ENCODE measurements around the gene PRKG1.

The PRKG1 gene

DNA sequence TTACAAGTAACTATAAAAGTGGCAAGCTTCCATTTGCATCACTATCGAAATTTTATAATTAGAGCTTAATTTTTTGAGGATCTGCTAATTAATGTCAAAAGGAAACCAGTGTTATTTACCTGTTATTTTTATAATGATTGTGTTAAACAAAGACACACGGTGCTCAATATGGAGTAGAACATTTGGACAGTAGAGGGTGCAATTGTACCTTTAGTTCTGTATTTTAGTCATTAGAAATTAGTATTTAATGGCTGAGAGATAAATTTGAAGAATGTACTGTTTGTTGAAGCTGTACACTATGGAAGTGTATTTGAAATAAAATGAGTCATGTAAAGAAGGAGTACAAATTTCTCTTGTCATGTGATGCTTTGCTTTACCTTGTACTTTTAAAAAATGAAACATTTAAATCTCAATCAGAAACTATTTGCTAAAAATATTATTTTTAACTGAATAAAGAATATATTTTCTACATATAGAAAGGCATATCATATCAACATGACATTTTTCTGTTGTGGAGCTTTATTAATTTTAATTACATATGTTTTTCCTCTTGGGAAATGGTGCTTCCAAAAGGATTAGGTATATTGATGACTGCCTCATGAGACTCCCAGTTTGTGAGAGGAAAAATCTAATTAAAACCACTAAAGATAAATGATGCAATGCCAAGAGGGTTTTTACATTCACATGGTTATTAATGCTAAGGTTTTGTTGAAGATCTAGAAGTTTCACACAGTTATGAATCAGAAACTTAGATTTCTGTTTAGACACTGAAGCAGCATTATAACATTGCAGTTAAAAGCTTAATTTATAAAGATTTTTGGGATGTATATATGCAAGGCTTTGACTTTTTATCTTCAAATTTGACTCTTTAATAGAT, 10.4 kb upstream of the PRKG1 start:
- Mint-ChIP-seq H3K9me3 (no peaks in the 10 kb centered on the region), H3K4me3 (no peak overlapping the region), H3K4me1 (ENCODE audit: low read depth in 2 of 2) (no peaks in the 10 kb centered on the region), H3K36me3 (ENCODE audit: insufficient read depth) (no peaks in the 10 kb centered on the region), H3K27ac (no peak overlapping the region), H3K27me3 (peaks cover 0 to 7% of the 10 kb centered on the region in 2 donors)
- ATAC-seq (replicated peaks) (no peak), DNase-seq (no peak)

DNA sequence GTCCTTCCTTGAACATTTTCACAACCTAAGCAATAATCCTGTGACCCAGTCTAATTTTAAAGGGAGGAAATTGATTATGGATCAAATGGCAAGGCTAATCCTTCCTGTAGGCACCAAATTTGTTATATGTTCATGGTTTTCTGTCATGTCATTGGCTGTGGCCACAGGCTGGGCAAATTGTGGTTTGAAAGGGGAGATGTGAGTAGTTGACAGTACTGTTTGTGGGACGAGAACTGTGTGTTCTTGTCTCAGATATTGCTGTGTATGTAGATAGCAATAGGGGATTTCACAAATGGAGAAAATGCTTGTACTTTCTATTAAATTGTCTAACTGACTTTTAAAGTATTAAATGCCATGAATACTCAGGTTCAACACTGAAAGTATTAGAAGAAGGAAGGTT, 8.1 kb upstream of the PRKG1 start:
- Mint-ChIP-seq H3K4me1 (ENCODE audit: low read depth in 2 of 2) (no peaks in the 10 kb centered on the region), H3K9me3 (no peaks in the 10 kb centered on the region), H3K4me3 (no peak overlapping the region), H3K27ac (no peak overlapping the region), H3K27me3 (peaks cover 10 to 14% of the 10 kb centered on the region in 2 donors), H3K36me3 (ENCODE audit: insufficient read depth) (no peaks in the 10 kb centered on the region)
- ATAC-seq (replicated peaks) (no peak), DNase-seq (no peak)

DNA sequence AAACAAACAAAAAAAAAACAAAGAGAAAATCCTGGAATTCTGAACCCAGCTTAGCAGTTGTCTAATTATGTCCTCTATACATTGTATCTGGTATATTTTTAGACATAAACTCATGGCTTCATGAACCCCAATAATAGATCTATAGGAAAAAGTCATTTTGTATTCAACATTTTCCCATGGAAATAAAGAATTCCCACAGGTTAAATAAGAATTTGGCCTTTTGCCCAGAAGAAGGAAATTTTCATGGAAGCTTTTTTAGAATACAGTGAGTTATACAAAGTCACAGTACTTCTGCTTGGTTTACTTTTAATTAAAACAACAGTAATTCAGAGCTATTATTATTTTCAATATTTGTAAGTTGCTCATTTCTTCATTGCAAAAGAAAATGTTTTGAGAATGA, 2.1 kb upstream of the PRKG1 start:
- H3K27me3 Mint-ChIP-seq: peaks cover 59 to 64% of the 10 kb centered on the region in 2 donors
- DNase-seq (no peak), ATAC-seq (replicated peaks) (no peak)
- H3K9me3 Mint-ChIP-seq: no peaks in the 10 kb centered on the region
- H3K4me3 Mint-ChIP-seq: no peak overlapping the region
- no peak overlapping the region for H3K27ac Mint-ChIP-seq
- peaks cover 7 to 8% of the 10 kb centered on the region in 2 donors for H3K4me1 Mint-ChIP-seq (ENCODE audit: low read depth in 2 of 2)
- peaks cover 2% of the 10 kb centered on the region for H3K36me3 Mint-ChIP-seq (ENCODE audit: insufficient read depth)

DNA sequence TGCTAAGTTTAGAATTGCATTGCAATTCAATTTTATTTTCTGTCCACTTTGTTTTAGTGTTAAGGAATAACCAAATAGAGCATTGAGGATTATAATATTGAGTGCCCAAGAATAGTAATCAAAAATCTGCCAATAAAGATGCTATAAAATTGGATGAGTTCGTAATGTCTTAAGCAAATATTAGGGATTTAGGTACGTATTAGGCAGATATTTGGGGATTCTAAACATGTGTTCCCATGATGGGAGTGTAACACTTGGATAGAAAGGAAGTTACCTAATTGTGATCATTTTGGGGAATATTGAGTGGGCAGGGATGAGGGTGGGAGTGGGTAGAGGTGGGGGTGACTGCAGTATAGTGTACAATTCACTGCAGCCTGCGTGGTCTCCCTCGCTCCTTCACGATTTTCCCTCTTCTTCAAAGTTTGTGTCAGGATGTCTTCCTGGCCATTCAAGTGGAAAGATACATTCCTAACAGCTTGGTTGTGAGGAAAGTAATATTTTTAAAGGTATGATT, 1.3 kb upstream of the PRKG1 start:
- H3K4me1 Mint-ChIP-seq (ENCODE audit: low read depth in 2 of 2): peaks cover 7 to 8% of the 10 kb centered on the region in 2 donors
- no peak overlapping the region for H3K27ac Mint-ChIP-seq
- ATAC-seq (replicated peaks) (no peak), DNase-seq (no peak)
- H3K27me3 Mint-ChIP-seq: peaks cover 59 to 64% of the 10 kb centered on the region in 2 donors
- peak overlapping the region; percentile 74 to 80 for H3K4me3 Mint-ChIP-seq
- H3K36me3 Mint-ChIP-seq (ENCODE audit: insufficient read depth): peaks cover 2% of the 10 kb centered on the region
- H3K9me3 Mint-ChIP-seq: no peaks in the 10 kb centered on the region

DNA sequence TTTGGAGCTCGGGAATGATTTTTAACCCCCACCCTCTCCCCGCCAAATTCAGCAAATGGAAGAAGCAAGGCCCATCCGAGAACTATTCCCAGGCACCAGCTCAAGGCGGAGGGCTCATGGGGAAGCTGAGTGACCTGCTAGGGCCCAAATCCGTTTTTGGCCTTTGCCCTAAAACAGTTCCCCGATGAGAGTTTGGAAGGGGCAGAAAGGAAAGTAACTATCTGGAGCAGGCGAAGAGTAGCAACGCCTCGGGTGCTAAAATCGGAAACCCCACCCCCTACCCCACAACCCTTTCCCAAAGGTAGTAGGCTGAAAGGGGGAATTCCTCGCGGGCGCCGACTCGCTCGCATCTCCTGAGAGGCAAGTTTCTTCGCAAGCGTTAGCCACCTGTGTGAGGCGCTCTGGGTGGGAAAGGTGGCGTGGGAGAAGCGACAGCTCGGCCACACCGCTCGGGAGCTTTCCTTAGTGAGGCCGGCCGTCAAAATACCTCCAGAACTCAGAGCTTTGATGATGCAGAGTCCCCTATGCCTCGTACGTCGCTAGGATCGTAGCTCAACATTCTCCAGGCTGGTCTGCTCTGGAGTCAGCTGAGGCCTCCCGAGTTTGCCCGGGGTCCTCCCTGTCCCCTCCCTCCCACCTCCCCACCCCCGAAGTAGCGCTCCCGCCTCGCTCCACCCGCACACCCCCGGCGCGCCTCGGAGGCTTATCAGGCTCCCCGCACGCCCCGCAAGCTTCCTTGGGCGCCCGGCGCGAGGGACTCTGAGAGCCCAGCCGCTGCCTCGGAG, 642 bp upstream of the PRKG1 start:
- DNase-seq: no peak
- Mint-ChIP-seq H3K4me3 (peak overlapping the region; percentile 74 to 80), H3K4me1 (ENCODE audit: low read depth in 2 of 2) (peaks cover 7 to 8% of the 10 kb centered on the region in 2 donors), H3K27ac (no peak overlapping the region), H3K9me3 (no peaks in the 10 kb centered on the region), H3K36me3 (ENCODE audit: insufficient read depth) (peaks cover 4% of the 10 kb centered on the region), H3K27me3 (peaks cover 59 to 64% of the 10 kb centered on the region in 2 donors)
- no peak for ATAC-seq (replicated peaks)

DNA sequence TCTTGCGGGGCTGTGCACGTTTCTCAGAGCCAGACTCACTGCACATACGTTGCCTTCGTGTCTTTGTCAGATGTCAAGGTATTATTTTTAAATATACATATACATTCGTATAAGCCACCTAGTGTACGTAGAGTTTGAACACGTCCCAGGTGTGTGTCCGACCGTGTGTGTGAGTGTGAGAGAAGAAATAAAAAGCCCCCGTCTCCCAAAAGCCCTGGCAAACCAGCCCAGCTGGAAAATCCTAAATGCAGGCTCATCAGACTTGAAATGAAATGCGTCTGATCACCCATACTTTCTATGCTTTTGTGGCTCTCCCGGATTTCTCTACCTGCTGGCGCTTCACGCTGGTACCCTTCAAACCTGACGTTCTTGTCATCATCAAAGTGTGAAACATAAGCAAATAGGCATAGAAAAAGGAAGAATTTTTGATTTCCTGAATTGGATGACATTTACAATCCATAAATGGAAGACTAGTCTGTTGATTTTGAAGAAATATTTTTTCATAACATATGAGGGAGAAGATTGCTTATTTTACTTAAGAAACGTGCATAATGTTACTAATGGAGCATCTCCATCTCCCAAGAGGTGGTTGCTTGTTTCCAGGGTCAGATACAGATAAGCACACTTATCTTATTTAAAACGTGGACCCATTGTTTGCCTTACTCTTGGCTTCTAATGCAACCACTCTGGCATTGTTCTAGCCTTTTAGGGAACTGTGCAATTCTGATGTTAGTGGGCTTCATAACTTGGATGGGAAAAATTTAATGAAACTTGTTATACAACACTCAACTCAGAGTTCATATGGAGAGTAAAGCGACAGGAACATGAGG, 971 bp downstream of the PRKG1 start:
- H3K27me3 Mint-ChIP-seq: peaks cover 59% of the 10 kb centered on the region in 2 donors
- peak overlapping the region; percentile 74 to 80 for H3K4me3 Mint-ChIP-seq
- H3K27ac Mint-ChIP-seq: no peak overlapping the region
- ATAC-seq (replicated peaks): no peak
- peaks cover 5% of the 10 kb centered on the region for H3K36me3 Mint-ChIP-seq (ENCODE audit: insufficient read depth)
- no peak for DNase-seq
- peaks cover 7 to 8% of the 10 kb centered on the region in 2 donors for H3K4me1 Mint-ChIP-seq (ENCODE audit: low read depth in 2 of 2)
- no peaks in the 10 kb centered on the region for H3K9me3 Mint-ChIP-seq

DNA sequence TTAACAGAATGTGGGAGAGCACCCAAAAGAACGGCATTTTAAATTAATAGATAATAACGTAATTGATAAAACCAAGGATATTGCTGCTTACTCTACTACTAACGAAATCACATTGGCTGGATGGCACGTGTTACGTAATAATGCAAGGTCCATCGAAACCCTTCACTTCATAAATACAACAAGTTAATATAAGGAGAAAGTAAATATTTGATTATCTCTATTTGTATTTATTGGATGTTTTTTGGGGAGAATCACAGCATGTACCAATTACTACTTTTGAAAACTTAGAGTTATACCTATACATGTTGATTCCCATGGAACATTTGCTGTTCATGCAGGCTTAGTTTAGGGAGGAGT, 1.6 kb downstream of the PRKG1 start:
- H3K4me3 Mint-ChIP-seq: no peak overlapping the region
- H3K36me3 Mint-ChIP-seq (ENCODE audit: insufficient read depth): peaks cover 5% of the 10 kb centered on the region
- peaks cover 54 to 59% of the 10 kb centered on the region in 2 donors for H3K27me3 Mint-ChIP-seq
- peaks cover 7 to 8% of the 10 kb centered on the region in 2 donors for H3K4me1 Mint-ChIP-seq (ENCODE audit: low read depth in 2 of 2)
- DNase-seq (no peak), ATAC-seq (replicated peaks) (no peak)
- H3K9me3 Mint-ChIP-seq: no peaks in the 10 kb centered on the region
- H3K27ac Mint-ChIP-seq: no peak overlapping the region

DNA sequence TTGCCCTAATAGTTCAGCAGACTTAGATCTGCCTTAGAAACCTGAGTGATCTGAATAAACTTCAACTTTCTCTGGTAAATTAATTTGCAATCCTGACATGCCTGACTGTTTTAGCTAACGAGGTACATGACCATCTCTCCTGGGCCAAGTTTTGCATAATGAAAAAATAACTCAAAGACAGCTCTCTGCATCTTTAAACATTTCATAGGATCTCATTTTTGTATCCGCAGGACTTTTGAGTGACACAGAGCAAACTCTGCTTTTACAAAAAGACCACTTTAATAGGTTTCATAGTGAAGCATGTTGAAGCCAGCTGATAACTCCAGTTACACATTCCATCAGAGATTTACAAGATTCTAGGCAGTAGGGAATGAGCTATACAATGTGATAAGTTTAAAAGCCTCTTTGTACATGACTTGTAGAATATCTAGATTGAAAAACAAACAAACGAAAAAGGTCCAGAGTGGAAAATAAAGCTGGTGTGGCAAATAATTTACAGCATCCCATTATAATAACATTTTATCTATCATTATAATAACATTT, 2.1 kb downstream of the PRKG1 start:
- Mint-ChIP-seq H3K9me3 (no peaks in the 10 kb centered on the region), H3K27ac (no peak overlapping the region), H3K4me3 (no peak overlapping the region), H3K36me3 (ENCODE audit: insufficient read depth) (peaks cover 5% of the 10 kb centered on the region), H3K27me3 (peaks cover 53 to 57% of the 10 kb centered on the region in 2 donors), H3K4me1 (ENCODE audit: low read depth in 2 of 2) (peaks cover 7 to 8% of the 10 kb centered on the region in 2 donors)
- ATAC-seq (replicated peaks) (no peak), DNase-seq (no peak)

DNA sequence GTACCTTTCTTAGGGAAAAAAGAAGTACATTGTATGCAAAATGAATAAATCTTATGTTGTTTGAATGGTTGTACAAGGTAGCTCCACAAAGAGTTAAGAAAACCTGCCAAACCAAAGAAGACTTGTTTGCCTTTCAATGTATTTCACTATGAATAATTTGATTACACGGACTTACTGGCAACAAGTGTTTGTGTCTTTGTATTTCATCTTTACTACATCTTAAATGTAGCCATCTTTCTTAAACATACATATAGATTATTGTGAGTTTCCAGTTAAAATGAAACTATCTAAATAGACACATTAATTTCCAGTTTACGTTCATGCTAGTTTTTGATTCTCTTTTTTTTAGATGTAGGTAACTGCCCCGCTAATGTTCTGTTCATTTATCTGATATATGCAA, 2.8 kb downstream of the PRKG1 start:
- Mint-ChIP-seq H3K4me1 (ENCODE audit: low read depth in 2 of 2) (peaks cover 7 to 8% of the 10 kb centered on the region in 2 donors), H3K27me3 (peaks cover 48 to 52% of the 10 kb centered on the region in 2 donors), H3K27ac (no peak overlapping the region), H3K36me3 (ENCODE audit: insufficient read depth) (peaks cover 5% of the 10 kb centered on the region), H3K4me3 (no peak overlapping the region), H3K9me3 (no peaks in the 10 kb centered on the region)
- DNase-seq (no peak), ATAC-seq (replicated peaks) (no peak)

DNA sequence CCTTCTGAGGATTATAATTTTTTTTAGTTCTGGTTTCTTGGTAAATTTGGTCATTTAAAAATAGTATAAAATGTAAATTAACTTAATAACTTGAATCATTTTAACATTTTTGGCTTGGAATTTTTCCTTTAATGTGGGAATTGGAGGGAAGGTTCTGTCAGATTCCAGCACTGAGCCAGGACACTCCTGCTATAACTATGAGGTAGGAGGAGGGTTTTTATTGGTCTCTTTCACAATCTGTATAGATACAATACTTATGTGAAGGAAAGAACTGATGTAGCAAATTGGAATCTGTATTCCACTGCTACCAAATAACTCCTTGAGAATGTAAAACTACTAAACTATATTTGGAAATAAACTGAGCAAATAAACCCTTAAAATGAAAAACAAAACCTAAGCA, 3.2 kb downstream of the PRKG1 start:
- Mint-ChIP-seq H3K36me3 (ENCODE audit: insufficient read depth) (peaks cover 5% of the 10 kb centered on the region), H3K4me3 (no peak overlapping the region), H3K4me1 (ENCODE audit: low read depth in 2 of 2) (peaks cover 7 to 8% of the 10 kb centered on the region in 2 donors), H3K27me3 (peaks cover 44 to 51% of the 10 kb centered on the region in 2 donors), H3K9me3 (no peaks in the 10 kb centered on the region), H3K27ac (no peak overlapping the region)
- DNase-seq (no peak), ATAC-seq (replicated peaks) (no peak)

DNA sequence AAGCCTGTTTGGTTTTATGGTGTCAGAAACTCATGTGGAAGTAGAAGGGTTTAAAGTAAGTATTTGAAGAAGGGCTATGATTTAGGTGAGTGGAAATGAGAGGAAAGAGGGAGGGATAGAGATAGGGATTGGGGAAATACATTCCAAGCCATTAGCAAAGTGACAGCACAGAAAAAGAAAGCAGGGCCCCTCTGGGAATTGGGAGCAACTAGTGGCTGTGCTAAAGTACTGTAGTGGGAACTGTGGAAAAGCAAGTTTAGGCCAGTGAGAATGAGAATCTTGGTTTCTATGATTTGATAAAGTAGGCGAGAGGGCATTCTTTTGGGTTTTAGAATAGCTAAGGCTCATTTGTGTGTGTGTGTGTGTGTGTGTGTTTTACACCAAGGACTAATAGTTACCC, 5.0 kb downstream of the PRKG1 start:
- peaks cover 5% of the 10 kb centered on the region for H3K36me3 Mint-ChIP-seq (ENCODE audit: insufficient read depth)
- DNase-seq: no peak
- H3K27me3 Mint-ChIP-seq: peaks cover 25 to 35% of the 10 kb centered on the region in 2 donors
- H3K9me3 Mint-ChIP-seq: no peaks in the 10 kb centered on the region
- no peak overlapping the region for H3K4me3 Mint-ChIP-seq
- H3K4me1 Mint-ChIP-seq (ENCODE audit: low read depth in 2 of 2): peaks cover 4% of the 10 kb centered on the region in 2 donors
- ATAC-seq (replicated peaks): no peak
- no peak overlapping the region for H3K27ac Mint-ChIP-seq

DNA sequence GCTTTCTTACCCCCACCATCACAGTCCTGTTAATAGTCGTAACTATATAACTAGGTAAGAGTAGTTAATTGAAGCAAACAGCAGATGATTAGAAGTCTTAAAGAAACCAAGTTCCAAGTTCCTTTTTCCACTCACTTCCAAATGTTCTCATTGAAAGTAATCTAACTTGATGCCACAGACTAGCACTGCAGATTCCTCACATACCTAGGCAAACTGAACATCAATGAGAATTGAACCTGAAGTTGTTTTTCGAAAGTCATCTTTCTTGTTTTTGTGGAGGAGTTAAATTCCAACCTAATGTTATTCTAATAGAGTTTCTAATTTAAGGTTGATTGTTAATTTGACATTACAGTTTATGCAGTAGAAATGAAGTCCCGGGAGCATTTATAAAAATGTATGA, 5.5 kb downstream of the PRKG1 start:
- Mint-ChIP-seq H3K4me3 (no peak overlapping the region), H3K9me3 (no peaks in the 10 kb centered on the region), H3K36me3 (ENCODE audit: insufficient read depth) (peaks cover 5% of the 10 kb centered on the region)

More for the DNA sequence above, 5.5 kb downstream of the PRKG1 start:
- ATAC-seq (replicated peaks) (no peak), DNase-seq (no peak)
- H3K4me1 Mint-ChIP-seq (ENCODE audit: low read depth in 2 of 2): peaks cover 0 to 3% of the 10 kb centered on the region in 2 donors
- H3K27ac Mint-ChIP-seq: no peak overlapping the region
- H3K27me3 Mint-ChIP-seq: peaks cover 21 to 31% of the 10 kb centered on the region in 2 donors

All from effector memory CD8-positive, alpha-beta T cell (primary cell).